ENCODE data around the gene DNAJA3.
A peak's percentile ranks its signal among the peaks of the same experiment; 100 is the strongest.

The DNAJA3 gene

DNA sequence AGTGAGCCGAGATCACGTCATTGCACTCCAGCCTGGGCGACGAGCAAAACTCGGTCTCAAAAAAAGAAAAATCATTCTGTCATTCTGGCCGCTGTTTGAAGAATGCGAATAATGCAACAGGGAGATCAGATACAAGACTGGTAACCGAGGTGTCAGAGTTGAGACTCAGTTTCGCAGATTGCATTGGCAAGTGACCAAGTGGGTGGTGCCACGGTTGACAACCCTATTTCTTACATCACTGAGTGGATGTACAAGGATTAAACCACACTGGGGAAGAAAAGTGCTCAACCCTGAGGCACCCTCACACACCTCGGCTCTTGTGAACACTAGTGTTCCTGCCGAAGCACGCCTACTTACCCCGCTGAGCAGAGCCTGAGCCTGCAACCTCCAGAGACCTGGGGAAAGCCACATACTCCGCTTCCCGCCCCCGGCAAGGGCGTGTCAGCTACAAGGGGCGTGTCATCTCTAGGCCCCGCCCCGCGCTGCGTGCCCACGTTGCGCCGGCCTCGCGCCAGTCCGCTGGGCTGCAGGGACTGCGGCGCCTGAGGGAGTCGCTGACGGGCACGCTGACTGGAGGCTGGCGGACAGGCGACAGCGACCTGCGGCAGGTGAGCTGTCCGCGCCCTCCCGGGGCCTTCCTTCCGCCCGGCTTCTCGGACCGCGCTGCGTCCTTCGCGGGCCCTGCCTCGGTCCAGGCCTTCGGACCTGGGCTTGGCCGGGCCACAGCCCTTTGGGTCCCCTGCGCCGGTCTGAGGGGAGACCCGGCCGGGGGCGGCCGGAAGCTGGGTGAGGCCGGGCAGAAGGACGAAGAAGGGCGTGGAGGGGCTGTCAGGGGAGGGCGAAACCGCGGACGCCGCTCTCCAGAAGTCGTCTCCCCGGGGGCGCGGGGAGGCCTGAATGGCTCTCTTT is 50.5 kb downstream of the DNAJA3 start, which contains the start of gene HMOX2:
Gene HMOX2, plus strand, starts transcription at position 519 of the 909 bp plus-strand sequence. CDS start 29,127 bp downstream, outside the sequence.
- DNase-seq, result peak; percentile 44 to 91 (median 86)

DNA sequence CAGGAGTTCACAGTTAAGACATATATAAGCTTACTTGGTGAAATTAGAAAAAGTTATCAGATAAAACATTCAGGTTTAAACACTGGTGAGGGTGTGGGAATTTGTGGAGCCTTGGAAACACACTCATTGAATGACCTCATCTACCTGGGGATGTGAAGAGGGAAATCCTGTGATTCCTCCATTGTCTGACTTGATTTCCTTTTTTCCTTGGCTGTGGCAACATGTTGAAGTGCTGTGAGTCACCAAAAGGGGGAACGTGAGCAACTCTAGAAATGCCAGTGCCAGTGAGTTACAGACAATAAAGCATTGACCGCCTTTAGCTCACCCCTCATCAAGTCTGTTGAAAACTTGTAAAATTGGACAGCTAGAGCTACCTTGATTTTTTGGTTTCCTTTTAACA is 52.3 kb downstream of the DNAJA3 start:
- DNase-seq, result no peak

DNA sequence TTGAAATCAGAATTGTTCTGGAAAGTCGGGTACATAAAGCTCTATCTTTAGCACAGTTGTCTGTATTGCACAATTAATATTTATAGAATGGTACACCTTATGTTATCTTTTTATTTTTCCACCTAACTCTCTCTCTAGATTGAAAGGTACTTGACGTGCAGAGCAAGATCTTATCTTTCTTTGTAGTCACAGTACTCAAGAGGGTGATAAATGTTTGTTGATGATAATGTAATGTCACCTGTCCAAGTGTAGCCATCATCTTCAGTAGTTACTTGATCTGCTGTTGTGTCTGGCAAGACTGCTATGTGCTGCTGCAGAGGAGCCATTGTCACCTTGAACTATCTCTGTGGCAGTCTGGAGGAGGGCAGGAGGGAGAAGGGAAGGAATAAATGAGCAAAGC is 55.9 kb downstream of the DNAJA3 start:
- no peak for DNase-seq

DNA sequence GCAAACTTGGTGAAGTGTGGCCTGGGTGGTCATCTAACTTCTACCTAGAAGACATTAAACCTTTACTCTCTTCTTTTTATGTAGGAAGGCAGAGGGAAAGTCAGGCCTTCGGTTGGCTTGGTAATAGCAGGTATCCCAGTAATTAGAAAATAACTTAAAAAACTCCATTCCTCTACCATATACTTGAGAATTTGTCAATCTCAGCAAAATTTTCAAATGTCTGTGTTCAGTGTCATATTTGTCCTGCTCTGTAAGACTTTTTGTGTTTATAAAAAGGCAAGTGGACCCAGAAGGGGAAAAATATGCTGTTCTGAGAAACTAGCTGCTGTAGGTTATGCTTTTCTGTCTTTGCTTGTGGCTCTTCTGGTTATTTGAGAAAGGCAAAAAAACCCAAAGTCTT is 56.3 kb downstream of the DNAJA3 start:
- DNase-seq, result no peak

DNA sequence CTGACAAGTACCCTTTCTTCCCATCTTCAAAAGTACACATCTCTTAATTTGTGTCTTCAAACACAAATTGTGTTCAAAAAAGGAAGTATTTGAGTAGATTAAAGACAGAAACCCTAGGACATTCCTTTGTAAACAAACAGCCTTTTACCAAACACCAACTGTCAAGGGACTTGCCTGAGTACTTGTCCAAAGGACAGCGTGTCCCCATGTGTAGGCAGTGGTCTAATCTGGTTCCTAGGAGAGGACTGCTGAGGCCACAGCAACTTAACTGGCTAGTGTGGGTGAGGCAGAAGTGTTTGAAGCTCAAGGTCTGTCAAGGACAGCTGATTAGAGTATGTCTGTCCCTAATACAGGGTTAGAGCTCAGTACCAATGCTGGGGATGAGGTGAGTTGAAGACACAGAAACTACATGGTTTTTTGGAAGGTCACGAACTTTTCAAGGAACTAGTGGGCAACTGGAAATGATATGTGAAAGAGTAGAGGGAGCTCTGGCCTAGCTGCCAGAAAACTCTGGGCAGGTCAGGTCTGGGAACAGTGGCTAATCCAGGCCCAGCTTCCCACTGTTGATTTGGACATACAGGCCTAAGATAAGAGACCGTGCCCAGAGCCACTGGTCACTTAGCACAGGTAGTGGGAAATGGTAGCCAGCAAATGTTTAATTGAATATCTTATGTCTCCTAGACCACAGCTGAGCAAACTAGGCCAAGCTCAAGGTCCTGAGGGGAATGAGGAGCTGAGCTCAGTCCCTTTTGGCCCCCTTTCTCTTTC is 60.6 kb downstream of the DNAJA3 start:
- DNase-seq, result no peak

DNA sequence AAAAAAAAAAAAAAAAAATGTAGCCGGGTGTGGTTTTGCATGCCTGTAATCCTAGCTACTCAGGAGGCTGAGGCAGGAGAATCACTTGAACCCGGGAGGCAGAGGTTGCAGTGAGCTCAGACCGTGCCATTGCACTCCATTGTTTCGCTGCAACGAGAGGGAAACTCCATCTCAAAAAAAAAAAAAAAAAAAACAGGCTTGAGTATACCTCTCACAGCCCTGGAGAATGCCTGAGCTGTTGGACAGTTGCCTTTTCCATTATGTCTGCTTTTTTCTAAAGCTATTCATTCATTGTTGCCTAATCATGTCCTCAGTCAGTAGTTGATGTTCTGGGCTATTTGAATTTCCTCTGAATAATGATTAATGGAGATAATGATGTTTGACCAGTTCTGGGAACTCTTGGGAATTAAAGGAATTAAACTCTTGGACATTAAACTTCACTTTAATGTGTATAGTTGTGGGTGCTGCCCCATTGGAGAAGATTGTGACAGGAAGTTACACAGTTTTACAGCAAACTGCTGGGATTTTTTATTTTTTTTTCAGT is 62.4 kb downstream of the DNAJA3 start:
- DNase-seq, result no peak

DNA sequence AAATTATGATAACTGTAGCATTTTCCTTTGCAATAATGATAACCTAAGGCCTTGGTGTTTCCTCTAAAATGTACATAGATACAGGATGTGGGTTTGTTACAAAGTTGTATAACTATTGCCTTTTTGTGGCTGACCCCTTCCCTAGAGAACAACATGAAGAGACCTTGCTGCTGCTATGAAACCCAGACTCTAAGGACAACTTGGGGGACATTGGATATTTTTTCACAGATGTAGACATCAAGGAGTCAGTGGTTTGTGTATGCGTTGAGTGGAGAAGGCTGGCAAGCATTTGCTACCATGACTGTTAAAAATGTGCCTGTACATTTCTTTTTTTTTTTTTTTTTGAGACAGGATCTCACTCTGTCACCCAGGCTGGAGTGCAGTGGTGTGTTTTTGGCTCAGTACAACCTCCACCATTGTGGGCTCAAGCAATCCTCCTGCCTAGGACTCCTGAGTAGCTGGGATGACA is 62.9 kb downstream of the DNAJA3 start:
- DNase-seq, result no peak

DNA sequence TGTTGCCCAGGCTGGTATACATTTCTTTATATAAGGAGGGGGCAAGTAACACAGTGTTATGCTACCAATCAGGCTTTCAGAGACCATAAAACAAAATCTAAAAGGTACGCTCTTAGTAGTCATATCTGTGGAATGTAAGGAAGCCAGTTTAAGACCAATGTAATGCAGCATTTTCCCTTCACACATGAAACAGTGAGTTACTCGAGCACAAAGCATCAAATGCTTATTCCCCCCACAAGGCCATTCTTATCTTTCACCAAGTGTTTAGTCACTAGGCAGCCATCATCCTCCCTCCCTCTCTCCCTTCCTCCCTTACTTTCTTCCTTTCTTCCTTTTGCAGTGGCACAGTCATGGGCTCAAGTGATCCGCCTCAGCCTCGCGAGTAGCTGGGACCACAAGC is 63.4 kb downstream of the DNAJA3 start:
- no peak for DNase-seq

DNA sequence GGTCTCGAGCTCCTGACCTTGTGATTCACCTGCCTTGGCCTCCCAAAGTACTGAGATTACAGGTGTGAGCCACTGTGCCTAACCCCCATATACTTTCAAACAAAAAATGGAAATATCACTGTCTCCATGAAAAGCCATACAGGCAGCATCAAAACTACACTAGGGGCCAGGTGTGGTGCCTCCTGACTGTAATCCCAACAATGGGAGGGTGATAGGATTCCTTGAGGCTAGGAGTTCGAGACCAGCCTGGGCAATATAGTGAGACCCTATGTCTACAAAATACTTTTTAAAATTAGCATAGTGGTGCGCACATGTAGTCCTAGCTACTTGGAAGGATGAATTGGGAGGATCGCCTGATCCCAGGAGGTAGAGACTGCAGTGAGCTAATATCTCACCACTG is 66.2 kb downstream of the DNAJA3 start:
- DNase-seq, result no peak

DNA sequence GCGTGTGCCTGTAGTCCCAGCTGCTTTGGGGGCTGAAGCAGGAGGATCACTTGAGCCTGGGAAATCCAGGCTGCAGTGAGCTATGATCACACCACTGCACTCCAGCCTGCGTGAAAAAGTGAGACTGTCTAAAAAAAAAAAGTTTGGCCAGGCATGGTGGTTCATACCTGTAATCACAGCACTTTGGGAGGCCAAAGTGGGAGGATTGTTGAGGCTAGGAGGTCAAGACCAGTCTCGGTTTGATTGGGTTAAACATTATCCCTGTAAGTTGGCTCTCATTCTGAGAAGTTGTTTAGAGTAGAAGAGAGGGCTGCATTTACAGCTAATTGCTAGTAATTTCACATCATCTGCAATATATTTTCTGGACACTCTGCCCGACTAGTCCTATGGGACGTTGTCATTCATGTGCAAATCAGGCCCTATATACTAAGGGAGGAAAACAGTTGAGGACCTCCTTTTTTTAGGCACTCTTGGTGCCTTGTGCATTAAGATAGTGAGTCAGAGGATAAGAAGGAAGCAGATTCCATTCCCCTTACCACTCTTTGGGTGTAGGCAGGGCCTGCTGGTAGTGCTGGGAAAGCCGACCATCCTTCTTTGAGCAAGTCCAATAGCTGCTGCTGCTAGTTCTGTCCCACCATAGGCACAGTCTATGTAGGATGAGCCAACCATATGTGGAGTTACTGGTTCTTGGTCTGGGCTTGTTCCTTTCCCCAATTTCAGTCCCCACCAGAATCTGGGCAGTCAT is 69.2 kb downstream of the DNAJA3 start:
- no peak for DNase-seq

DNA sequence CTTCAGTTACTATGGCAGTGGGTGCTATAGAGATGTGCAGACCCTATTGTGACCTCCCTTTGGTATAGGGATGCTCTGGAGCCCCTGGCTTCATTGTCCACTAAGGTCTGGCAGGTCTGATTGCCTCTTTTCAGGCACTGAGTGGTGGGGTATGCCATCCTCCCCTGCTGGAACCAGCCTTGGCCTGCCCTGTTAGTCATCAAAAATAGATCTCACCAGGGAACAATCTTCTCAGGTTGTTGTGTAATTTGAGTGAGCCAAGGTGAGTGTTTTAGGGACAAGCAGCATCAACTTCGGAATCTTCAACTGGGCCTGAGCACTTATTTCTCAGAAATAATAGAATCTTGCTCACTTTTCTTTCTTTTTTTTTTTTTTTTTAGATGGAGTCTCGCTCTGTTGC is 70.1 kb downstream of the DNAJA3 start:
- DNase-seq, result no peak

DNA sequence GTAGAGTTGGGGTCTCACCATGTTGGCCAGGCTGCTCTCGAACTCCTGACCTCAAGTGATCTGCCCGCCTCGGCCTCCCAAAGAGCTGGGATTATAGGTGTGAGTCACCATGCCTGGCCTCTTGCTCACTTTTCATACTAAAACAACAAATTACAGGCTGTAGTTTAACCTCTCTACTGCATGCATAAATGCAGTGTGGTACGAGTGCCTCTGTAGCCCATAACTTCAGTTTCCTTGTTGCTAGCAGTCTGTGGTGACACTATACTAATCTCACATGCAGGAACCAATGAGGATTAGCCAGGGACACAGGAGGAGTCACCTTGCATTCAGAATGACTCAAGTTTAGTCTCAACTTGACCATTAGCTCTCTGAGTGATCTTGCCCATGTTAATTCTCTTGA is 70.6 kb downstream of the DNAJA3 start:
- DNase-seq, result no peak

DNA sequence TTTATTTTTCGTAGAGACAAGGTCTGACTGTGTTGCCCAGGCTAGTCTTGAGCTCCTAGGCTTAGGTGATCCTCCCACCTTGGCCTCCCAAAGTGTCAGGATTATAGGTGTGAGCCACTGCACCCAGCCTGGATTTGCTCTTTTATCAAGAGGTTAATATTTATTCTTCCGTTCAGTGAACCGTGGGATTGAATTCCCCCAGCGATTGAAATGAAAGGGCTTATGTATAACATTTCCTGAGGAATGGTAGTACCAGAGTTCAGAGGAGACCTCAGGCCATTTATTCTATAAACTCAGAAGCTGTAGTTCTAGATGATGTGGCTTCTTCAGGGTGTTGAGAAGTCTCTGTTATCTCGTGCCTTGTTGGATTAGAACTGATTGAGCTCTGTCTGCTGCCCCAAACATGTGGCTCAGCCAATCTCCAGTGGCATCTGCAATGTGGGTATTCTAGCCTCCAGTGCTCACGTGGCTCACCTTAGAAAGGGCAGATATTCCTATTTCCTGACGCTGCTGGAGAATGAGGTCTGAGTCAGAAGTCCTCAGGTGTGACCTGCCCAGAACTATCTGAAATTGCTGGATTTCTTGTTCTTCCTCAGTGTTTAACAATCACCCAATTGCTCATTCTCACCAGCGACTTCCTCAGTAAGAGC is 73.0 kb downstream of the DNAJA3 start:
- DNase-seq, result no peak

DNA sequence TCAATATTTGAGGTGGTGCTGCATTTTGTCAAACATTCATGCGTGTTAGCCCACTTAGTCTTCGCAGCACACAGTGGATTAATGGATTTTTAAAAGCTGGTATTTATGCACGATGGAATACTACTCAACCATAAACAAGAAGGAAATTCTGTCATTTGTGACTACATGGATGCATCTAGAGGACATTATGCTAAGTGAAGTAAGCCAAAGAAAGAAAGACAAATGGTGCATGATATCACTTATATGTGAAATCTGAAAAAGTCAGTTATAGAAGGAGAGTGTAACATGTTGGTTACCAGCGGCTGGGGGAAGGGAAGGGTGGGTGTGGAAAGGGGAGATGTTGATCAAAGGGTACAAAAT is 73.5 kb downstream of the DNAJA3 start:
- no peak for DNase-seq

DNA sequence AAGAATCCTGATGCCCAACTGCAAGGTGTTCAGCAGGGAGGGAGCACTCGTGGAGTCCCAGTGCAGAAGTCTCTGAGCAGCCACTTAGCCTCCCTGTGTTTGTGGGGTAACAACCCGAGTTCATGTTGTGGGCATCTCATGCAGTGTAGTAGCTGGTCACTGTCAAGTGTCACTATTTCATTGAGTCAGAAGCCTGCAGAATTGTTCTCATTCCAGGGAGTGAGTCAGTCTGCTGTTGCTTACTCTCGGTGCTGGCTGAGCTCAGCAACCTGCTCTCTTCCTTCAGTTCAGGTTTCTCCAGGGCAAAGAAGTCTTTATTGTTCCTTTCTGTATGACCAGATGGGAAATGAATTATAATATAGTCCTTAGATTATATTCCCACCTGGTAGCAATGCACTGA is 74.6 kb downstream of the DNAJA3 start:
- DNase-seq, result peak in 3 of 14 donors; percentile 27 to 69 (median 62)

DNA sequence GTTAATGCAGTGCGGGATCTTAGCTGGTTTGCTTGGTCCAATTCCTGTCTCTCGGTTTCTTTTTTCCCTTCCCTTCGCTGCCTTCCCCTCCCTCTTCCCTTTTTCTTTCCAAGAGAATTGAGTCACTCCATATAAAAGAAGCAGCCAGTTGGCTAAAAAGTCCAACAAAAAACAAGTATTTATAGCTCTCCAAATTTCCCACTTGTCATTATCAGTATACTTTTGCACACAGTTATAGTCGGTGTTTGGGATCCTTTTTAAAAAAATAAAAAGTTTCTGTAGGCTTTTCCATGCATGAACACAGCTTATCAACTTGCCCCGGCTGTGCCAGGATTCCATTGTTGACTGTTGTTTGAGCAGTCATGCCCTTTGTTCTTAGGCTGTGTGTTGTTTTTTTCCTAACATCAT is 75.4 kb downstream of the DNAJA3 start:
- DNase-seq, result no peak

DNA sequence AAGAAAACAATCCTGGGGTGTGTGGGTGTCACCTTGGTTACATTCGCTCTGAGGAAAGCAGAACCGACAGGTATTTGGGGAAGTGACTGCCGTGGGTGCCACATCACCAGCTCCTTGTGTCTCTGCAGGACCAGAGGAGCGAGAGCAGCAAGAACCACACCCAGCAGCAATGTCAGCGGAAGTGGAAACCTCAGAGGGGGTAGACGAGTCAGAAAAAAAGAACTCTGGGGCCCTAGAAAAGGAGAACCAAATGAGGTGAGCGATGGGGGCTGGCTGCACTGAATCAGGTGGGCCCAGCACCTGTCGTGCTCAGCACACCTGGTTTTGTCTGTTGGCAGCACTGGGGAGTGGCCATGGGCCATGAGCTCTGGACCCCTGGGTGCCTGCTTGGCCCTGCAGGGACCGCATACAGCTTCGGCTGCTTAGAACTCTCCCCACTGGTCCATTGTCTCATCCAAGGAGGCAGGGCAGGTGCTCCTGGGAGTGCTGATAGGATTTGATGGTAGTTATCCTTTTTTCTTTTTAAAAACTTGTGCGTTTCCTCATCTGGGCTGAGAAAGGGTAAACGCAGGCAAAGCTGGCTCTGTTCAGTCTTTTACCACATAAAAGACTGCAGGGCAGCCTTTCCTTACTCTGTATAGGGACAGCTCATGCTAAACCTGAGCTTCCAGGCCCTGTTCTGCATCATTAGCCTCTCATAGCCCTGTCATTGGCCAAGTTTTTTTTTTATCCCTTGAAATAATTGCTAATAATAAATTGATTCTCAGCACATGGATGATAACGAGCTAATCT is 79.9 kb downstream of the DNAJA3 start:
- DNase-seq, result no peak
